ENCODE measurements around the gene FXYD7.

DNA sequence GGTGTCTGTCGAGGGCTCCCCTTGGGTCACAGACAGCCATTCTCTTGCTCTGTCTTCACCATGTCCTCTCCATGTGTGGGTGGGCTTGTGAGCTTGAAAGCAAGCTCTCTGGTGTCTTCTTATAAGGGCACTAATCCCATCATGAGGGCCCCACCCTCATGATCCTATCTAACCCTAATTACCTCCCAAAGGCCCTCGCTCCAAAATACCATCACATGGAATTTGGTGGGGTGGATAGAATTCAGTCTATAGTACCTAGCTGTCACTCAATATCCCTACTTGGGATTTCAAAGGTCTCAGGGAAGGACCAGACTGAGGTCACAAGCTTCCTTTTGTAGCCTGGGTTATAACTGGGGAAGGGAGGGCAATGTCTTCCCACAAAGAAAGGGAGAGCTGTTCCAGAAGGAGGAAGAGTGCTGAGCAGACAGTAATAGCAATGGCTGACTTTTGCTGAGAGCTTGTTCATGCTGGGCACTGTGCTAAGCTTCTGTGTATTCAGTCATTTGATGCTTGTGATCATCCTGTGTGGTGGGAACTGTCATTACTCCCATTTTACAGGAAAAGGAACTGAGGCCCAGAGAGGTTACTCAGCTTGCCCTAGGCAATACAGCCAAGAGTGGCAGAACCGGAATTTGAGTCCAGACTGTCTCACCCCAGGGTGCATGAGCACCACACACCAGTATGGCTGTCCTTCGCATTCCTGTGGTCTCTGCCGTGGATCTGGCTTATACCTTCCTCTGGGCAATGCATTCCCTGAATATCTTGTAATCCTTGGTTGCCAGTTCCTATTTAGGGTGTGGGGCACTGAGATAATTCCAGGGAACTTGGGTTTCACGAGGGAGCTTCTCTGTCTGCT is 19.6 kb downstream of the FXYD7 start:
- no peak for TF ChIP-seq POLR2AphosphoS5 (IDR thresholded peaks at IDR 0.05)
- no peak for TF ChIP-seq MXI1 (conservative IDR thresholded peaks at IDR 0.05; ENCODE audit: poor library complexity, severe bottlenecking)
- TF ChIP-seq, protein P1, sequence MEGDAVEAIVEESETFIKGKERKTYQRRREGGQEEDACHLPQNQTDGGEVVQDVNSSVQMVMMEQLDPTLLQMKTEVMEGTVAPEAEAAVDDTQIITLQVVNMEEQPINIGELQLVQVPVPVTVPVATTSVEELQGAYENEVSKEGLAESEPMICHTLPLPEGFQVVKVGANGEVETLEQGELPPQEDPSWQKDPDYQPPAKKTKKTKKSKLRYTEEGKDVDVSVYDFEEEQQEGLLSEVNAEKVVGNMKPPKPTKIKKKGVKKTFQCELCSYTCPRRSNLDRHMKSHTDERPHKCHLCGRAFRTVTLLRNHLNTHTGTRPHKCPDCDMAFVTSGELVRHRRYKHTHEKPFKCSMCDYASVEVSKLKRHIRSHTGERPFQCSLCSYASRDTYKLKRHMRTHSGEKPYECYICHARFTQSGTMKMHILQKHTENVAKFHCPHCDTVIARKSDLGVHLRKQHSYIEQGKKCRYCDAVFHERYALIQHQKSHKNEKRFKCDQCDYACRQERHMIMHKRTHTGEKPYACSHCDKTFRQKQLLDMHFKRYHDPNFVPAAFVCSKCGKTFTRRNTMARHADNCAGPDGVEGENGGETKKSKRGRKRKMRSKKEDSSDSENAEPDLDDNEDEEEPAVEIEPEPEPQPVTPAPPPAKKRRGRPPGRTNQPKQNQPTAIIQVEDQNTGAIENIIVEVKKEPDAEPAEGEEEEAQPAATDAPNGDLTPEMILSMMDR (IDR thresholded peaks at IDR 0.05; ENCODE audit: poor library complexity, severe bottlenecking), result no peak
- TF ChIP-seq EZH2 (IDR thresholded peaks at IDR 0.05; ENCODE audit: borderline replicate concordance, insufficient read depth, low read length, poor library complexity, severe bottlenecking), result no peak
- TF ChIP-seq, protein P2, sequence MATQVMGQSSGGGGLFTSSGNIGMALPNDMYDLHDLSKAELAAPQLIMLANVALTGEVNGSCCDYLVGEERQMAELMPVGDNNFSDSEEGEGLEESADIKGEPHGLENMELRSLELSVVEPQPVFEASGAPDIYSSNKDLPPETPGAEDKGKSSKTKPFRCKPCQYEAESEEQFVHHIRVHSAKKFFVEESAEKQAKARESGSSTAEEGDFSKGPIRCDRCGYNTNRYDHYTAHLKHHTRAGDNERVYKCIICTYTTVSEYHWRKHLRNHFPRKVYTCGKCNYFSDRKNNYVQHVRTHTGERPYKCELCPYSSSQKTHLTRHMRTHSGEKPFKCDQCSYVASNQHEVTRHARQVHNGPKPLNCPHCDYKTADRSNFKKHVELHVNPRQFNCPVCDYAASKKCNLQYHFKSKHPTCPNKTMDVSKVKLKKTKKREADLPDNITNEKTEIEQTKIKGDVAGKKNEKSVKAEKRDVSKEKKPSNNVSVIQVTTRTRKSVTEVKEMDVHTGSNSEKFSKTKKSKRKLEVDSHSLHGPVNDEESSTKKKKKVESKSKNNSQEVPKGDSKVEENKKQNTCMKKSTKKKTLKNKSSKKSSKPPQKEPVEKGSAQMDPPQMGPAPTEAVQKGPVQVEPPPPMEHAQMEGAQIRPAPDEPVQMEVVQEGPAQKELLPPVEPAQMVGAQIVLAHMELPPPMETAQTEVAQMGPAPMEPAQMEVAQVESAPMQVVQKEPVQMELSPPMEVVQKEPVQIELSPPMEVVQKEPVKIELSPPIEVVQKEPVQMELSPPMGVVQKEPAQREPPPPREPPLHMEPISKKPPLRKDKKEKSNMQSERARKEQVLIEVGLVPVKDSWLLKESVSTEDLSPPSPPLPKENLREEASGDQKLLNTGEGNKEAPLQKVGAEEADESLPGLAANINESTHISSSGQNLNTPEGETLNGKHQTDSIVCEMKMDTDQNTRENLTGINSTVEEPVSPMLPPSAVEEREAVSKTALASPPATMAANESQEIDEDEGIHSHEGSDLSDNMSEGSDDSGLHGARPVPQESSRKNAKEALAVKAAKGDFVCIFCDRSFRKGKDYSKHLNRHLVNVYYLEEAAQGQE (IDR thresholded peaks at IDR 0.05; ENCODE audit: borderline replicate concordance), result no peak
- TF ChIP-seq TAF1 (IDR thresholded peaks at IDR 0.05; ENCODE audit: low read depth), result no peak
- no peak for TF ChIP-seq EP300 (conservative IDR thresholded peaks at IDR 0.05; ENCODE audit: poor library complexity, severe bottlenecking)
- TF ChIP-seq RAD21 (conservative IDR thresholded peaks at IDR 0.05), result no peak
- no peak for TF ChIP-seq SMC3 (conservative IDR thresholded peaks at IDR 0.05; ENCODE audit: poor library complexity)

All from neural cell (in vitro differentiated cells).